DOHH2 (cell line): Measurements from ENCODE around the gene MTCL1.

Experiments
- EZH2phosphoT487 ChIP-seq: fragments of 200-600 bp; sonication (generic); IDR thresholded peaks from 2 replicates; pipeline ENCODE4 v1.6.1; 2017; ENCODE audit warnings: borderline replicate concordance, mild to moderate bottlenecking, antibody characterized with exemption, low read length, moderate library complexity, mixed read lengths
- TF ChIP-seq, protein P1 (sequence below): fragments of 200-600 bp; sonication (generic); IDR thresholded peaks from one replicate; pipeline ENCODE4 v1.5.1; 2014; ENCODE audit warnings: antibody characterized with exemption, mild to moderate bottlenecking, low read depth, low read length; ENCODE audit not compliant: poor library complexity, severe bottlenecking

DNA sequence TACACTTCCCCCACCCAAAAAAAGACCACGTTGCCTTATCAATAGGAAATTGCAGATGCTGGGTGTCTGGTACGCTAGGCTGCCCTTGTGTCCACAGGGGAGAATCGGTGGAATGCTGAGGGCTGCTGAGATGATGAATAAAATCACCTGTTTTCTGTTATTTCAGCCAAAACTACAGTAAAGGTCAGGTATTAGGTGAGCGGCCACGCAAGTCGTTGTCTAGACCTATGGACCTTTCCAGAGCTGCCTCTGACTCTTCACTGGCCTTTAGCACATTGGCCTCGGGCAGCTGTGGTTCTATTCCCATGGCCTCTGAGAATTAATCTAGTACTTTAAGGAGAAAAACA, 89.6 kb downstream of the MTCL1 start:
- TF ChIP-seq, protein P1, sequence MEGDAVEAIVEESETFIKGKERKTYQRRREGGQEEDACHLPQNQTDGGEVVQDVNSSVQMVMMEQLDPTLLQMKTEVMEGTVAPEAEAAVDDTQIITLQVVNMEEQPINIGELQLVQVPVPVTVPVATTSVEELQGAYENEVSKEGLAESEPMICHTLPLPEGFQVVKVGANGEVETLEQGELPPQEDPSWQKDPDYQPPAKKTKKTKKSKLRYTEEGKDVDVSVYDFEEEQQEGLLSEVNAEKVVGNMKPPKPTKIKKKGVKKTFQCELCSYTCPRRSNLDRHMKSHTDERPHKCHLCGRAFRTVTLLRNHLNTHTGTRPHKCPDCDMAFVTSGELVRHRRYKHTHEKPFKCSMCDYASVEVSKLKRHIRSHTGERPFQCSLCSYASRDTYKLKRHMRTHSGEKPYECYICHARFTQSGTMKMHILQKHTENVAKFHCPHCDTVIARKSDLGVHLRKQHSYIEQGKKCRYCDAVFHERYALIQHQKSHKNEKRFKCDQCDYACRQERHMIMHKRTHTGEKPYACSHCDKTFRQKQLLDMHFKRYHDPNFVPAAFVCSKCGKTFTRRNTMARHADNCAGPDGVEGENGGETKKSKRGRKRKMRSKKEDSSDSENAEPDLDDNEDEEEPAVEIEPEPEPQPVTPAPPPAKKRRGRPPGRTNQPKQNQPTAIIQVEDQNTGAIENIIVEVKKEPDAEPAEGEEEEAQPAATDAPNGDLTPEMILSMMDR: no peak
- TF ChIP-seq EZH2phosphoT487: no peak
